Left renal cortex interstitium (tissue), 4 donors: ENCODE measurements around the gene BPTF. TPM values are rescaled to one million over a fixed set of nuclear protein-coding genes. Genes with fewer than 3 reads are reported as not detected.
A peak's percentile ranks its signal among the peaks of the same experiment; 100 is the strongest.
"Not testable (repeated sequence)": the region's sequence is repeated elsewhere in the genome, so short reads cannot be mapped to it uniquely, and the experiment has no call there.

Experiments
- DNase-seq, 4 donors: peaks; one replicate each; pipeline ENCODE4 v3.0.0-alpha.2; 2013; ENCODE audit warnings: low read depth in 4 of 4, low spot score in 2 of 4, missing footprints in 1 of 4
- polyA plus RNA-seq, 4 donors: library from polyadenylated mRNA; unstranded; fragments of 120-200 nt; gene quantifications; one replicate each; pipeline ENCODE4 v1.2.1, GENCODE V29; 2013; ENCODE audit not compliant: insufficient read length in 4 of 4

BPTF gene
- polyA plus RNA-seq, 4 donors = 87.8 to 136 (median 115) TPM

DNA sequence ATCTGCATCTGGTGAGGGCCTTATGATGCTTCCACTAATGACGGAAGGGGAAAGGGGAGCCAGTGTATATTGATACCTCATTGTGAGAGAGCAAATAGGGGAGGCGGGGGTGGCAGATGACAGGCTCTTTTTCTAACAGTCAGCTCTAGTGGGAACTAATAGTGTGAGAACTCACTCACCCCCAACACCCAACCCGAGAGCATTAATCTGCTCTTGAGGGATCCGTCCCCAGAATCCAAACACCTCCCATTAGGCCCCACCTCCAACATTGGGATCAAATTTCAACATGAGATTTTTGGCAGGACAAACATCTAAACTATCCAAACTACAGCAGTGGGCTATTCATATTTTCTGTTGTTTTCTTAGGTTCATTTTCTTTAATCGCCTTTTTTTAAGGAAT, 54.4 kb downstream of the BPTF start:
- DNase-seq = no peak

DNA sequence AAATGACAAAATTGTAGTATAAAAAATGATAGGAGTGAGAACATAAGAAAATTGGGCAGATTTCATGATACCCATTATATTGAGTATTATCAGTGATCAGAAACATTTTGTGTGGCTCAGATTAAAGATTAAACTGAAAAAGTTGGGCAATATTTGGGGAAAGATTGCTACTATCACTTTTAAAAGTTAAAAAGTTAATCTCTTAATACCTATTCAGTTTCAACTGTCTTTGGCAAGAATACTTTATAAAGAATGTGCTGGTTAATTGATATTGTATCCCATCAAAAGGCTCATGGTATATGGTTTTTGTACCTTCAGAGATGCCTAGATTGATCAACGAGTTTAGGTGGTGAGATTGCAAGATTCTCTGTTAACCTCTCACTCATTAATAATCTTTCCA, 55.8 kb downstream of the BPTF start:
- DNase-seq = no peak

DNA sequence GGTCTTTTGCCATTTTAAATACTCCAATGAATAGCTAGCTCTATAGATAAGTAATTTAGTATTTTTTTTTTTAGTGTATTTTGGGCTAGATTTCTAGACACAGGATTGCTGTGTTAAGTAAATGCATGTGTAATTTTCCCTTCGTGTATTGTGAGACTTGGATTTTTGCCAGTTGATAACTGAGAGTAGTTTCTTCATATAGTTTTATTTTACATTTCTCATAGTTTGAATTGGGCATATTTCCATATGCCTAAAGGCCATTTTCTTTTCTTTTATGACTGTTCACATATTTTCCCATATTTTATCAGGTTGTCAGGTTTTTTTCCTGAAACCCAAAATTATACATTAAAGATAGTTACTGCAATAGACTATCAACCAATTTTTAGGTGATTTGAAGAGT, 59.4 kb downstream of the BPTF start:
- DNase-seq = no peak

DNA sequence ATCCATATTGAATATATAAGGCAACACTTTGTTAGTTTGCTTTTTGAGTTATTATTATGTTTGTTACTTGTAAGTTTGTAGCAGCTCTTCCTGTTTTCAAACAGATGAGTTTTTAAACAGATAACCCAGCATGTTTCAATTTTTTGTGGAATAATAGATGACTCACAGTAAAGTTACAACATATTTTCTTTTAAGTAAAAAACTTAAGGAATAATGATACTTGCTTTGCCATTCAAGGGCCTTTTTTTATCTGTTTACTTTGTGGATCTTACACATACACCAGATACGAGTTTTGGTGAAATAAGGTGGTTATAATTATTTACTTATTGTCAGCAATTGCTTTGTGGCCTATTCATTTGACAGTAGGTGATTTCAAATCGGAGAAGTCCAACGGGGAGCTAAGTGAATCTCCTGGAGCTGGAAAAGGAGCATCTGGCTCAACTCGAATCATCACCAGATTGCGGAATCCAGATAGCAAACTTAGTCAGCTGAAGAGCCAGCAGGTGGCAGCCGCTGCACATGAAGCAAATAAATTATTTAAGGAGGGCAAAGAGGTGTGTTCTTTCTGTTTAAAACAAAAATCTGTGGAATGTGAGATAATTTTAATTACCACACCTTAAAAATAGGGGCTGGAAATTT, 66.3 kb downstream of the BPTF start:
- DNase-seq = no peak

DNA sequence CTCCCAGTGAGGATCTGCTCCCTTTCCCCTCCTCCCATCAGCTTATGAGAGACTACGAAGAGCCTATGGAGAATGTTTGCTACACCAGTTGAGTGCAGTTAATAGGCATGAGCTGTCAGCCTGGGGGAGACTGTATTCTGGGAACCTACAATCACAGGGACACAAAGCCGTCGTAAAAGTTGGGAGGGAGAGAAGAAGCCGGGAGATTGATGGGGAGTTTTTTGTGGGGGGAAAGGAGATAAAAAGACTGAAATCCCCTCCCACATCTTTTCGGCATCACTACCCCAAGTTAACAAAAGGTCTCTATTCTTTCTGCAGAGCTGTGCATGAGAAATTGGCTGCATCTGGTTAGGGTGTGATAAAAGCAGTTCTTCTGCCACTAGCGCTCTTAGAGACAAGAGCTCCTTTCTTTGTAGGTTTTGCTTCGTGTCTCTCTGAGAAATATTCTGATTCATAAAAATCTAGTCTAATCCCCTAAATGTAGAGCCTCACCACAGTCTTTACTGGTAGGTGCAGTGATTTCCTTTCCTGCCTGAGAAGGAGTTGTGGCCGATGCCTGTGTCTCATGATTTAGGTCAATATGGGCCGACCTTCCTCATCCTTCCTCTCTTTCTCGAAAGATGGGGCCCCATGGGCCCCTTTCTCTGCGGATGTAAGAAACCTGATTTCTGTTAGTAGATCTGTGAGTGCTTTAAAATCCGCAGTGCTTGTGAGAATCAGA, 77.4 kb downstream of the BPTF start:
- peak in 1 of 4 donors; percentile 8 for DNase-seq

DNA sequence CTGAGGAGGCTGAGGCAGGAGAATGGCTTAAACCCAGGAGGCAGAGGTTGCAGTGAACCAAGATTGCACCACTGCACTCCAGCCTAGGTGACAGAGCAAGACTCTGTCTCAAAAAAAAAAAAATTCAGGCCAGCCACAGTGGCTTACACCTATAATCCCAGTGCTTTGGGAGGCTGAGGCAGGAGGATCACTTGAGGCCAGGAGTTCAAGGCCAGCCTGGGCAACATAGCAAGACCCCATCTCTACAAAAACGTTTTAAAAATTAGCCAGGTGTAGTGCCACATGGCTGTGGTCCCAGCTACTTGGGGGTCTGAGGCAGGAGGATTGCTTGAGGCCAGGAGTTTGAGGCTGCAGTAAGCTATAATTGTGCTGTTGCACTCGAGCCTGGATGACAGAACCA, 80.0 kb downstream of the BPTF start:
- not testable (repeated sequence) for DNase-seq

DNA sequence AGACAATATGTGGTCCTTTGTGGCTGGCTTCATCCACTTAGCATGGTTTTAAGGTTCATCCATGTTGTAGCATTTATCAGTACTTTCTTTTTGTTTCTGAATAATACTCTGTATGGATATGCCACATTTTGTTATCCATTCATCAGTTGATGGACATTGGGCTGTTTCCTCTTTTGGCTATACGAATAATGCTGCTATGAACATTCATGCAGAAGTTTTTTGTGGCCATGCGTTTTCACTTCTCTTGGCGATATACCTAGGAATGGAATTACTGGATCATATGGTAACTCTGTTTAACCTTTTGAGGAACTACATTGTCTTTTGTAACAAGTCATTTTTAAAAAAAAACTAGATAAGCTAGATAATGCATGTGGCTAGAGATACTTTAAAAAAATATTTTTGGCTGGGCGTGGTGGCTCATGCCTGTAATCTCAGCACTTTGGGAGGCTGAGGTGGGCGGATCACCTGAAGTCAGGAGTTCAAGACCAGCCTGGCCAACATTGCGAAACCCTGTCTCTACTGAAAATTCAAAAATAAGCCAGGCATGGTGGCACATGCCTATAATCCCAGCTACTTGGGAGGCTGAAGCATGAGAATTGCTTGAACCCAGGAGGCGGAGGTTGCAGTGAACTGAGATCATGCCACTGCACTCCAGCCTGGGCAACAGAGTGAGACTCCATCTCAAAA, 85.0 kb downstream of the BPTF start:
- not testable (repeated sequence) for DNase-seq

DNA sequence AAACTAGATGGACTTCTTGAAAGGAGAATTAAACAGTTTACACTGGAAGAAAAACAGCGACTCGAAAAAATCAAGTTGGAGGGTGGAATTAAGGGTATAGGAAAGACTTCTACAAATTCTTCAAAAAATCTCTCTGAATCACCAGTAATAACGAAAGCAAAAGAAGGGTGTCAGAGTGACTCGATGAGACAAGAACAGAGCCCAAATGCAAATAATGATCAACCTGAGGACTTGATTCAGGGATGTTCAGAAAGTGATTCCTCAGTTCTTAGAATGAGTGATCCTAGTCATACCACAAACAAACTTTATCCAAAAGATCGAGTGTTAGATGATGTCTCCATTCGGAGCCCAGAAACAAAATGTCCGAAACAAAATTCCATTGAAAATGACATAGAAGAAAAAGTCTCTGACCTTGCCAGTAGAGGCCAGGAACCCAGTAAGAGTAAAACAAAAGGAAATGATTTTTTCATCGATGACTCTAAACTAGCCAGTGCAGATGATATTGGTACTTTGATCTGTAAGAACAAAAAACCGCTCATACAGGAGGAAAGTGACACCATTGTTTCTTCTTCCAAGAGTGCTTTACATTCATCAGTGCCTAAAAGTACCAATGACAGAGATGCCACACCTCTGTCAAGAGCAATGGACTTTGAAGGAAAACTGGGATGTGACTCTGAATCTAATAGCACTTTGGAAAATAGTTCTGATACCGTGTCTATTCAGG, 85.9 kb downstream of the BPTF start:
- DNase-seq = no peak

DNA sequence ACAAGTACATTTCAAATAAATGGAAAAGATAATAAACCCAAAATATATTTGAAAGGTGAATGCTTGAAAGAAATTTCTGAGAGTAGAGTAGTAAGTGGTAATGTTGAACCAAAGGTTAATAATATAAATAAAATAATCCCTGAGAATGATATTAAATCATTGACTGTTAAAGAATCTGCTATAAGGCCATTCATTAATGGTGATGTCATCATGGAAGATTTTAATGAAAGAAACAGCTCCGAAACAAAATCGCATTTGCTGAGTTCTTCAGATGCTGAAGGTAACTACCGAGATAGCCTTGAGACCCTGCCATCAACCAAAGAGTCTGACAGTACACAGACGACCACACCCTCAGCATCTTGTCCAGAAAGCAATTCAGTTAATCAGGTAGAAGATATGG, 86.8 kb downstream of the BPTF start:
- no peak for DNase-seq

DNA sequence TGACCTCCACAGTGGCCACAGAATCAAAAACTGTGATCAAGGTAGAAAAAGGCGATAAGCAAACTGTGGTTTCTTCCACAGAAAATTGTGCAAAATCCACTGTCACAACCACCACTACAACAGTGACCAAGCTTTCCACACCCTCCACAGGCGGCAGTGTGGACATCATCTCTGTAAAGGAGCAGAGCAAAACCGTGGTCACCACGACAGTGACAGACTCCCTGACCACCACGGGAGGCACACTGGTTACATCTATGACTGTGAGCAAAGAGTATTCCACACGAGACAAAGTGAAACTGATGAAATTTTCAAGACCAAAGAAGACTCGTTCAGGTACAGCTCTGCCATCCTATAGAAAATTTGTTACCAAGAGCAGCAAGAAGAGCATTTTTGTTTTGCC, 87.4 kb downstream of the BPTF start:
- no peak for DNase-seq

DNA sequence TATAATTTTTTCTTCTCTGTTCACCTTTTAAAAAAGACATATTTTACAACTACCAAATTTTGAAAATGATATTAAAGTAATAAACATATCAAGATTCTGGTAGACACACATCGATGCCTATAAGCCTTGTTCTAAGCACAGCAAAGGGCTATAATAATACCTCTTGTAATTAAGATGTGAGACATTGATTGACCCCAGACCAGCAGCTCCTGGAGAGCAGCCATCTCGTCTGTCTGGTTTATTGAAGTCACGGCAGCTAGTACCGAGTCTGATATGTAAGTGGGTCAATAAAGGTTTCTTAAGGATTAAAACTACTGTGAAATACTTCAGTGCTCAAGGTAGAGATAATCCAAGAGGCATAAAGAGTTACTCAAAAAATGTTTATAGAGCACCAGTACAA, 94.9 kb downstream of the BPTF start:
- no peak for DNase-seq

DNA sequence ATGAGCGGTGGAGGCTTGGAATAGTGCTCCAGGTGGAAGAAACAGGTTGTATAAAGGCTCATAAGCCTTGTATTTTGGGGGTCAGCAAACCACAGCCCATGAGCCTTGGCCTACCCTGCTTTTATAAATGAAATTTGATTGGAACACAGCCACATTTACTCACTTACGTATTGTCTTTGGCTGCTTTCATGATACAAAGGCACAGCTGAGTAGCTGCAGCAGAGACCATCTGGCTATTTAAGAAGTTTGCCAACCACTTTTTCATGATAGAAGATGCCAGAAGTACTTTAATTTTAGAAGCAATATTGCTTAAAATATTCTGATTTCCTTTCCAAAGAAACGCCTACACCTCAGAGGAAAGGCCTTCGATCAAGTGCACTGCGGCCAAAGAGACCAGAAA, 97.2 kb downstream of the BPTF start:
- DNase-seq = no peak

DNA sequence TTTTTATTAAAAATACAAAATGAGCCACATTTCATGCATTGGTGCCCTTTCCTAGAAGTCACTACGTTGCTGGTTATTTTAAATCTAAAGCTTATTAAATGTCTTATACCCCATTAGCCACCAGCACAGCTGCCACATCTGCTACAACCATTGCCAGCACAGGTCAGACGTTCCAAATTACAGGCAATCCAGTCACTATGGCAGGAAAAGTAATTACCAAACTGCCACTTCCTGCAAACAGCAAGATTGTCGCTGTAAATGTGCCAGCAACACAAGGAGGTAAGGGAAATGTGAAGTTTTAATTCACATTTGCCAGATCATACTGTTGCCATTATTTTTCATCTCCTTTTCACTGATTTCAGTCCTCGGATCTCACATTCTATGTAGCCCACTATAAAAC, 103.5 kb downstream of the BPTF start:
- DNase-seq = not testable (repeated sequence)

DNA sequence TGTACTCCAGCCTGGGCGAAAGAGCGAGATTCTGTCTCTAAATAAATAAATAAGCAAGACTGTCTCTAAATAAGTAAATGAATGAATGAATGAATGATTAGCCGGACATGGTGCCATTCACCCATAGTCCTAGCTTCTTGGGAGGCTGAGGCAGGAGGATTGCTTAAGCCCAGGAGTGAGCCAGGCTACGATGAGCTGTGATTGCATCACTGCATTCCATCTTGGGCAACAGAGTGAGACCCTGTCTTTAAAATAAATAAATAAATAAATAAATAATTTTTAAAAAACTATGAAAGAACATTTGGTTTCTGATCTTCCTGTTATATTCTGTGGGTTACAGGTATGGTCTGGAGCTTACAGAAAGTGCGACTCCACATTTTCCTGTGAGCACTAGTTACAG, 105.9 kb downstream of the BPTF start:
- no peak for DNase-seq

DNA sequence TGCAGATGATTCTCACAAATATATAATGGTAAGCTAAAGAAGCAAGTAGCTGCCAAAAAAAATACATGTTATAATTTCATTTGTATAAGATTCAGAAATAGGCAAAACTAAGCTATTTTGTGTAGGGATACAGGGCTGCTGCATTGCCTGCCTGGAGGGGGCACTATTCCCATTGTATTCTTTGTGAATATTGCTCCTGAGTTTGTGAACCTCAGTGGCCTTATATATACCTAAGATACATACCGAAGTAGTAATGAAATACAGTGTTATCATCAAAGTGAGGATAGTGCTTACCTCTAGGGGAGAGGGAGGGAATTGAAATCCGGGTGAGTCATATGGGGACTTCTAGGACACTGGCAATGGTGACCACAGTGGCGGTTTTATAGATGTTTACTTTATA, 117.5 kb downstream of the BPTF start:
- no peak for DNase-seq

DNA sequence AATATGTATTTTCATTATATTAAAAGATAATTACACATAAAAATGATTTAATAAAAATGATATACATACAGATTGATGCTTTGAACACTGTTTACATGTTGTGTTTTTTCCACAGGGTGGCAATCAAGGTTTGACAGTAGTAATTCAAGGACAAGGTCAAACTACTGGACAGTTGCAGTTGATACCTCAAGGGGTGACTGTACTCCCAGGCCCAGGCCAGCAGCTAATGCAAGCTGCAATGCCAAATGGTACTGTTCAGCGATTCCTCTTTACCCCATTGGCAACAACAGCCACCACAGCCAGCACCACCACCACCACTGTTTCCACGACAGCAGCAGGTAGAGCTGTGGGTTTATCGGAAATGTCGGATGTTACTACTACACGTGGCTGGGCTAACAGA, 118.7 kb downstream of the BPTF start:
- no peak for DNase-seq

DNA sequence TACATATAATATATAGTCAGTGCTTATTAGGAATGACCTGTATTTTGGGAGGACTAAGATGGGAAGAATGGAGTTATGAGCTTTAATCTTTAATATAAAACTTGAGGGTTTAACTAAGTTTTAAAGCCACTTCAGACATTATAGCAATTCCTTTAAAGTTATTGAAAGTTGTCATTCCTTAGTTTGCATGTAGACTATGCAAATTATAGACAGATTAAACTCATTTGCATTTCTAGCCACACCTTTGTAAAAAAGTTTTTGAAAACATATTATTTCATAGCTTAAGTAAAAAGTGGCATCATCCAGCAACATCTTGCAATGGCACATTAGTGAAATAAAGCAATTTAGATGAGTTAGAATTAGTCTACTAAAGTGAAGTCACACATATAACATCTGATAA, 121.2 kb downstream of the BPTF start:
- DNase-seq = no peak

DNA sequence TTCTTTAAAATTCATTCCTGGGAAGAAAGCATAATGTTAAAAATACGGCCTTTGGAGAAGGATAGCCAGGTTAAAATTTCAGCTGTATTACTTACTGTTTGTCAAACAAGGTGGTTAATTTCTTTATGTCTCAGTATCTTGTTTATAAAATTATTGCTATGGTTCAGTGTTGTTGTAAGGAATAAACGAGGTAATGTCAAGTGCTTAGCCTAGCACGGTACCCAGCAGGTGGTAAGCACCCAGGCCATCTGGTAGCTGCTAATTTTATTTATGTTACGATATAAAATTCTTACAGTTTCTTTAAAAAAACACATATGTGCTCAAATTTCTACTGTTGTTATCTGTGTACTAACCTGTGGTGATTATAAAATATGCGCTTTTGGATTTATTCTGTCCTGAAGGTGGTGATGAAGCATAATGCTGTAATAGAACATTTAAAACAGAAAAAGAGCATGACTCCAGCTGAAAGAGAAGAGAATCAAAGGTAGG, 122.1 kb downstream of the BPTF start:
- DNase-seq = no peak

DNA sequence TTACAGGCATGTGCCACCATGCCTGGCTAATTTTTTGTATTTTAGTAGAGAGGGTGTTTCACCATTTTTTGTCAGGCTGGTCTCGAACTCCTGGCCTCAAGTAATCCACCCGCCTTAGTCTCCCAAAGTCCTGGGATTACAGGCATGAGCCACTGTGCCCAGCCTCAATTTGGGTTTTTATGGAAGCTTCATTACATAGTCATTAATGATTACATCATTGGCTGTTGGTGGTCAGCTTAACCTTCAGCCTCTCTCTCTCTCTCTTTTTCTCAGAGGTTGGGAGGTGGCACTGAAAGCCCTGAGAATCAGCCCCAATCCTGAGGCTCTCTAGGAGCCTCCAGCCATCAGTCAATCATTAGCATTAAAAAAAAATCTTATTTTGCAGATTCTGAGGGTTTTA, 125.6 kb downstream of the BPTF start:
- DNase-seq = no peak

DNA sequence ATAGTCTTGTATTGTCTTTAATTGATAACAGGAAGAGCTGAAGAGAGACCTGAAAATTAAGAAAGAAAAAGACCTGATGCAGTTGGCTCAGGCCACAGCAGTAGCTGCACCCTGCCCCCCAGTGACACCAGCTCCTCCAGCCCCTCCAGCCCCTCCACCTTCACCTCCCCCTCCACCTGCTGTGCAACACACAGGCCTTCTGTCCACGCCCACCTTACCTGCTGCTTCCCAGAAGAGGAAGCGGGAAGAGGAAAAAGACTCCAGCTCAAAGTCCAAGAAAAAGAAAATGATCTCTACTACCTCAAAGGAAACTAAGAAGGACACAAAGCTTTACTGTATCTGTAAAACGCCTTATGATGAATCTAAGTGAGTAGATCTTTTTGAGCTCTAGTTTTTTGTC, 134.2 kb downstream of the BPTF start:
- DNase-seq = no peak

DNA sequence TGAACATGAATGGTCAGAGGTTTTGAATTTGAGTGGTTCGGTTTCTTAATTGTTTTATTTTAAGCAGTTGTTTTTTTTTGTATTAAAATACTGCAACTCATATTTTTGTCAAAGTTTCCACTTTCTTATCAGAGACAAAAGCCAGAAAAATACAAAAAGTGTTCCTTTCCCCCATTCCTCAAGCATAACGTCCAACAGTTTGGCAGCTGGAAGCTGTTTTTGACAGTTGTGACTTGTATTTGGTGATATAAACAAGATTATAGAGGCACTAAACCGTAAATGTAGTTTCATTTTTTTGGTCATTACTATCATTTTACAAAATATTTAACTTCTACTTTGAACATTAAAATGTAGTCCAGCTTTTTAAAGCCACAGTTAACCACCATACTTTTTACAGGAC, 135.0 kb downstream of the BPTF start:
- DNase-seq = not testable (repeated sequence)
